ENCODE data around the gene COL4A6.

GRCh38 chrX:108246304-108246954, 191.8 kb downstream of the COL4A6 start:
- no peak for TF ChIP-seq CTCF (IDR thresholded peaks at IDR 0.05)
- no peak for TF ChIP-seq POLR2A (IDR thresholded peaks at IDR 0.05)
